Measurements from ENCODE around the gene EREG.

The EREG gene

GRCh38 chr4:74431113-74431826, 66.3 kb downstream of the EREG start:
- DNase-seq: no peak

- no peak for DNase-seq
Observed at GRCh38 chr4:74433043-74433442, 68.1 kb downstream of the EREG start.

GRCh38 chr4:74433541-74434172, 68.7 kb downstream of the EREG start:
- no peak for DNase-seq

GRCh38 chr4:74435296-74435695, 70.4 kb downstream of the EREG start:
- DNase-seq: no peak

- no peak for DNase-seq
Observed at GRCh38 chr4:74437866-74438265, 72.9 kb downstream of the EREG start.
